Keratinocyte (primary cell): ENCODE measurements around the gene EXT2. TPM values are rescaled to one million over a fixed set of nuclear protein-coding genes. Genes with fewer than 3 reads are reported as not detected.

Experiments
- DNase-seq: peaks from one replicate; pipeline ENCODE4 v3.0.0-alpha.2; 2011; ENCODE audit warnings: low read depth, missing footprints, low spot score
- FAIRE-seq: peaks from 2 replicates; lab custom pipeline; 2011; peaks lifted over from hg19 to GRCh38; lab: Jason Lieb, UNC
- H2AFZ ChIP-seq: 2 replicates; pipeline ENCODE4 v1.6.0; 2012; ENCODE audit warnings: low read length, control low read depth, inconsistent platforms; ENCODE audit not compliant: control insufficient read depth
- H3K27ac ChIP-seq: 2 replicates; pipeline ENCODE4 v1.5.1; 2011; ENCODE audit warnings: low read length; ENCODE audit not compliant: control insufficient read depth, insufficient read depth
- H3K27me3 ChIP-seq: 3 replicates; pipeline ENCODE4 v1.6.0; 2011; ENCODE audit warnings: low read length; ENCODE audit not compliant: control insufficient read depth, insufficient read depth; ENCODE audit errors: extremely low read depth
- H3K36me3 ChIP-seq, 2 experiments: 2 replicates in 1 of 2; 3 replicates in 1 of 2; pipeline ENCODE4 v1.5.1; 2011; ENCODE audit warnings: low read length in 2 of 2, mild to moderate bottlenecking in 1 of 2; ENCODE audit not compliant: control insufficient read depth in 2 of 2, insufficient read depth in 2 of 2; ENCODE audit errors: extremely low read depth in 1 of 2
- H3K4me1 ChIP-seq: 3 replicates; pipeline ENCODE4 v1.5.1; 2011; ENCODE audit warnings: low read length; ENCODE audit not compliant: control insufficient read depth, insufficient read depth; ENCODE audit errors: extremely low read depth
- H3K4me2 ChIP-seq: 3 replicates; pipeline ENCODE4 v1.6.0; 2011; ENCODE audit warnings: low read depth, low read length; ENCODE audit not compliant: control insufficient read depth, insufficient read depth; ENCODE audit errors: extremely low read depth
- H3K4me3 ChIP-seq, 3 experiments: fragments of 200-600 bp in 1 of 3; sonication (generic) in 1 of 3; 2 replicates in 2 of 3; 3 replicates in 1 of 3; pipeline ENCODE4 v1.5.1; 2011 to 2016; ENCODE audit warnings: low read length in 3 of 3, mild to moderate bottlenecking in 3 of 3, control low read depth in 2 of 3, inconsistent platforms in 1 of 3, low read depth in 1 of 3, mixed read lengths in 1 of 3, mixed run types in 1 of 3, moderate library complexity in 1 of 3; ENCODE audit not compliant: control insufficient read depth in 2 of 3, insufficient read depth in 2 of 3; ENCODE audit errors: extremely low read depth in 1 of 3
- H3K79me2 ChIP-seq: 2 replicates; pipeline ENCODE4 v1.6.0; 2012; ENCODE audit warnings: low read length; ENCODE audit not compliant: control insufficient read depth, insufficient read depth
- H3K9ac ChIP-seq: 3 replicates; pipeline ENCODE4 v1.6.0; 2011; ENCODE audit warnings: low read length; ENCODE audit not compliant: control insufficient read depth, insufficient read depth; ENCODE audit errors: extremely low read depth
- H3K9me1 ChIP-seq: 3 replicates; pipeline ENCODE4 v1.6.0; 2011; ENCODE audit warnings: low read length; ENCODE audit not compliant: control insufficient read depth, insufficient read depth; ENCODE audit errors: extremely low read depth
- H3K9me3 ChIP-seq: 2 replicates; pipeline ENCODE4 v1.5.1; 2012; ENCODE audit warnings: low read depth, low read length; ENCODE audit not compliant: control insufficient read depth
- H4K20me1 ChIP-seq: 3 replicates; pipeline ENCODE4 v1.6.0; 2011; ENCODE audit warnings: low read length; ENCODE audit not compliant: control insufficient read depth, insufficient read depth; ENCODE audit errors: extremely low read depth
- EZH2 ChIP-seq: IDR thresholded peaks from one replicate; pipeline ENCODE4 v1.6.1; 2012; ENCODE audit warnings: inconsistent platforms, mild to moderate bottlenecking, low read length, moderate library complexity
- dilution Hi-C: fragments of 300-500 bp; cut with MboI; formaldehyde crosslinking; loops from one replicate; pipeline ENCODE4 v1.7.0; 2020; ENCODE audit warnings: low sequenced_read_pairs; ENCODE audit not compliant: extremely low pct_ligation_motif_present
- polyA plus RNA-seq, 5 experiments: library from polyadenylated mRNA; depleted of rRNA in 3 of 5; stranded (reverse) in 3 of 5; stranded (forward) in 1 of 5; unstranded in 1 of 5; fragments of >200 nt; gene quantifications; 1 replicate in 1 of 5; 2 replicates in 3 of 5; 3 replicates in 1 of 5; pipeline versions ENCODE4 v1.2.1 to v1.2.3, GENCODE V29; 2011 to 2012; ENCODE audit warnings: missing spikeins in 2 of 5, low read depth in 1 of 5, low replicate concordance in 1 of 5
- TF ChIP-seq, protein P1 (sequence below), 3 experiments: IDR thresholded peaks in 1 of 3; conservative IDR thresholded peaks in 1 of 3; optimal IDR thresholded peaks in 1 of 3; 2 replicates in 2 of 3; 3 replicates in 1 of 3; pipeline versions ENCODE3 to v1.5.1; 2011; ENCODE audit warnings: low read length in 3 of 3, mild to moderate bottlenecking in 3 of 3, moderate library complexity in 2 of 3, control low read depth in 1 of 3, inconsistent platforms in 1 of 3; ENCODE audit not compliant: insufficient read depth in 2 of 3; ENCODE audit errors: extremely low read depth in 1 of 3

EXT2 gene
- polyA plus RNA-seq, 1 donor (not counting 4 experiments of a cell fraction or from before 2014, with no cell fraction given) = 148 TPM

DNA sequence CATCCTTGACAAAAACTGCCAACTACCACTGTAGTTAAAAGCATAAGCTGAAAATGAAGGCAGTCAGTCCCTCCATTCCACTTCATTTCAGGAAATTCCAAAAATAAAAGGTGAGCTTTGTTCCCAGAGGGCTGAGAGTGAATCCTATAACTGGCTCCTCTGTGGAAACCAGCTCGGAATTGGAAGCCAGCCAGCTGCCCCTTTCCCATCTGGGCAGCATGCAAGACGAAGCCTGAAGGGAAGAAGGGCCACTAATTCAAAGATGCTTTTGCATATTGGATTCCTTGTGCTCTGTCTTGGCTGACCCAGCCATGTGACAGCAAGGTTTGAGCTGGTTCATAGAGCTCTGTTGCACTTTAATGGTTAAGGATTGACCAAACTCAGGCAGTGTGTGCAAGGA, 131.0 kb downstream of the EXT2 start:
- H3K9me3 ChIP-seq = no peaks in the 10 kb centered on the region
- dilution Hi-C loops = no loop called here
- H2AFZ ChIP-seq = no peak overlapping the region
- peaks cover 6% of the 10 kb centered on the region for H3K4me1 ChIP-seq
- no peaks in the 10 kb centered on the region for H4K20me1 ChIP-seq
- H3K79me2 ChIP-seq = no peaks in the 10 kb centered on the region
- H3K36me3 ChIP-seq = peaks cover 3 to 5% of the 10 kb centered on the region in 2 experiments
- no peak for DNase-seq
- H3K4me2 ChIP-seq = no peak overlapping the region
- H3K27me3 ChIP-seq = no peaks in the 10 kb centered on the region
- no peaks in the 10 kb centered on the region for H3K9me1 ChIP-seq
- no peak overlapping the region for H3K27ac ChIP-seq
- FAIRE-seq = no peak
- TF ChIP-seq, protein P1, sequence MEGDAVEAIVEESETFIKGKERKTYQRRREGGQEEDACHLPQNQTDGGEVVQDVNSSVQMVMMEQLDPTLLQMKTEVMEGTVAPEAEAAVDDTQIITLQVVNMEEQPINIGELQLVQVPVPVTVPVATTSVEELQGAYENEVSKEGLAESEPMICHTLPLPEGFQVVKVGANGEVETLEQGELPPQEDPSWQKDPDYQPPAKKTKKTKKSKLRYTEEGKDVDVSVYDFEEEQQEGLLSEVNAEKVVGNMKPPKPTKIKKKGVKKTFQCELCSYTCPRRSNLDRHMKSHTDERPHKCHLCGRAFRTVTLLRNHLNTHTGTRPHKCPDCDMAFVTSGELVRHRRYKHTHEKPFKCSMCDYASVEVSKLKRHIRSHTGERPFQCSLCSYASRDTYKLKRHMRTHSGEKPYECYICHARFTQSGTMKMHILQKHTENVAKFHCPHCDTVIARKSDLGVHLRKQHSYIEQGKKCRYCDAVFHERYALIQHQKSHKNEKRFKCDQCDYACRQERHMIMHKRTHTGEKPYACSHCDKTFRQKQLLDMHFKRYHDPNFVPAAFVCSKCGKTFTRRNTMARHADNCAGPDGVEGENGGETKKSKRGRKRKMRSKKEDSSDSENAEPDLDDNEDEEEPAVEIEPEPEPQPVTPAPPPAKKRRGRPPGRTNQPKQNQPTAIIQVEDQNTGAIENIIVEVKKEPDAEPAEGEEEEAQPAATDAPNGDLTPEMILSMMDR (optimal IDR thresholded peaks at IDR 0.05 in 1 of 3, IDR thresholded peaks at IDR 0.05 in 1 of 3, conservative IDR thresholded peaks at IDR 0.05 in 1 of 3; ENCODE audit: extremely low read depth in 1 of 3, insufficient read depth in 2 of 3, low read length in 3 of 3) = no peak
- TF ChIP-seq EZH2 = no peak
- H3K4me3 ChIP-seq = no peak overlapping the region
- no peak overlapping the region for H3K9ac ChIP-seq

DNA sequence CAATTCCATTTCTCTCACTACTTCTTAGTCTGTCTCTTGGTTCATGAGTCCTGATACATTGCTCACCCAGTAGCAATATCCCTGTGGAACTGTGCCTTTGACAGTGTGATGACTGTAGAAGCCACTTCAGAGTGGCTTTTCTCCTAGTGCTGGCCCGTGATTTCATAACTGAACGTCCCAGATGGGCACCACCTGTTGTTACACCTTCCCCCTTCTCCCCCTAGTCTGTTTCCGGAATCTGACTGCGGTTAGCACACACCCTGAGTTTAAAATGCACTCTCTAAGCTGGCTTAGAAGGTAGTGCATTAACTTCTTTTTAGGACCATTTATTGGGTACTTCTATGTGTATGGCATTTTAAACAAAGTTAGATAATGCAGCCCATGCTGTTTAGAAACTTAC, 131.5 kb downstream of the EXT2 start:
- dilution Hi-C loops = no loop called here

More for the DNA sequence above, 131.5 kb downstream of the EXT2 start:
- no peak for FAIRE-seq
- TF ChIP-seq EZH2 = no peak
- TF ChIP-seq, protein P1 (optimal IDR thresholded peaks at IDR 0.05 in 1 of 3, IDR thresholded peaks at IDR 0.05 in 1 of 3, conservative IDR thresholded peaks at IDR 0.05 in 1 of 3; ENCODE audit: extremely low read depth in 1 of 3, insufficient read depth in 2 of 3, low read length in 3 of 3) = no peak
- Histone ChIP-seq H3K9ac (no peak overlapping the region), H3K27me3 (no peaks in the 10 kb centered on the region), H3K9me3 (no peaks in the 10 kb centered on the region), H3K27ac (no peak overlapping the region), H3K79me2 (no peaks in the 10 kb centered on the region), H3K36me3 (peaks cover 3 to 5% of the 10 kb centered on the region in 2 experiments), H3K4me3 (no peak overlapping the region), H2AFZ (no peak overlapping the region), H3K4me1 (peaks cover 6% of the 10 kb centered on the region), H3K9me1 (no peaks in the 10 kb centered on the region), H3K4me2 (no peak overlapping the region), H4K20me1 (no peaks in the 10 kb centered on the region)
- DNase-seq = no peak
